Ovary (tissue), 9 donors: ENCODE results near the gene ZC3H7A. TPM values are rescaled to one million over a fixed set of nuclear protein-coding genes. Genes with fewer than 3 reads are reported as not detected.

ENCODE experiments used
- DNase-seq, 5 donors: peaks; one replicate each; pipeline ENCODE4 v3.0.0-alpha.2; 2019 to 2020
- H3K27ac ChIP-seq, 2 donors: fragments of 200-600 bp; one replicate each; pipeline versions ENCODE4 v1.5.1 to v1.8.0; 2019 to 2022
- H3K27me3 ChIP-seq: fragments of 200-600 bp; one replicate; pipeline ENCODE4 v1.8.0; 2022
- H3K36me3 ChIP-seq: fragments of 200-600 bp; sonication (generic); one replicate; pipeline ENCODE4 v1.5.1; 2019
- H3K4me1 ChIP-seq: one replicate; pipeline ENCODE4 v1.8.1; 2013; ENCODE audit warnings: mild to moderate bottlenecking, moderate library complexity; ENCODE audit not compliant: insufficient read depth
- H3K4me3 ChIP-seq: fragments of 200-600 bp; sonication (generic); one replicate; pipeline ENCODE4 v1.5.1; 2017
- H3K9me3 ChIP-seq, 2 donors: fragments of 200-600 bp in 1 of 2; sonication (generic) in 1 of 2; one replicate each; pipeline versions ENCODE4 v1.5.1 to v1.8.1; 2013 to 2019; ENCODE audit warnings: mild to moderate bottlenecking in 1 of 2, moderate library complexity in 1 of 2
- EP300 ChIP-seq: sonication (generic); formaldehyde crosslinking; IDR thresholded peaks from one replicate; pipeline ENCODE4 v1.6.1; 2017; ENCODE audit warnings: antibody characterized with exemption
- POLR2A ChIP-seq: fragments of 450-650 bp; IDR thresholded peaks from one replicate; pipeline ENCODE4 v1.6.1; 2017; ENCODE audit warnings: antibody characterized with exemption, mild to moderate bottlenecking, moderate library complexity
- WGBS, 3 donors: extraction: QIAGEN DNeasy Blood & Tissue Kit in 1 of 3; methylation state at CpG; one replicate each; pipeline versions ENCODE4 v1.1.5 to v1.1.7; 2013 to 2017; 5-methylcytosine and 5-hydroxymethylcytosine counted together
- intact Hi-C, 4 donors: fragments of 100-400 bp; cut with DNase I; formaldehyde crosslinking; loops; one replicate each; pipeline versions ENCODE4 v1.11.0 to v1.15.1; 2022 to 2023
- polyA plus RNA-seq, 2 donors: library from polyadenylated mRNA; stranded (reverse); fragments of 200-250 nt in 1 of 2; fragments of 350-450 nt in 1 of 2; fragmentation: Illumina TruSeq in 1 of 2; extraction: RNeasy Lipid Tissue Mini Kit (QIAGEN cat#74804) in 1 of 2; gene quantifications; one replicate each; pipeline ENCODE4 v1.2.3, GENCODE V29; 2013 to 2014
- total RNA-seq, 7 donors: library from RNA; depleted of rRNA in 2 of 7; stranded (reverse); fragments of >200 nt in 2 of 7; fragmentation: NEBNext Ultra II Directional in 3 of 7; extraction: Animal tissue kit (Norgen Biotek cat#: 25700) in 3 of 7; gene quantifications; one replicate each; pipeline versions ENCODE4 v1.1.0 to v1.2.4, GENCODE V29; 2016 to 2023
- TF ChIP-seq, protein P1 (sequence below), 3 donors: fragments of 450-650 bp in 2 of 3; fragments of 200-600 bp in 1 of 3; IDR thresholded peaks; one replicate each; pipeline versions ENCODE4 v1.5.1 to v1.8.0; 2016 to 2022; ENCODE audit warnings: antibody characterized with exemption in 3 of 3, mild to moderate bottlenecking in 1 of 3
- donor health status: DM: no; HTN: no; CAD: no; lungs with moderate emphysema.
- donor health status: DM: no; HTN: no; CAD: no.
- donor health status: Bipolar disorder and iron deficiency.
- donor health status: DM: yes; HTN: yes; CAD: no.
- donor health status: DM: no; HTN: no; CAD: no.
- donor health status: DM: yes; HTN: yes; CAD: no.

Gene ZC3H7A
- total and polyA plus RNA-seq, 9 donors = 34.9 to 60.9 (median 50.7) TPM

DNA sequence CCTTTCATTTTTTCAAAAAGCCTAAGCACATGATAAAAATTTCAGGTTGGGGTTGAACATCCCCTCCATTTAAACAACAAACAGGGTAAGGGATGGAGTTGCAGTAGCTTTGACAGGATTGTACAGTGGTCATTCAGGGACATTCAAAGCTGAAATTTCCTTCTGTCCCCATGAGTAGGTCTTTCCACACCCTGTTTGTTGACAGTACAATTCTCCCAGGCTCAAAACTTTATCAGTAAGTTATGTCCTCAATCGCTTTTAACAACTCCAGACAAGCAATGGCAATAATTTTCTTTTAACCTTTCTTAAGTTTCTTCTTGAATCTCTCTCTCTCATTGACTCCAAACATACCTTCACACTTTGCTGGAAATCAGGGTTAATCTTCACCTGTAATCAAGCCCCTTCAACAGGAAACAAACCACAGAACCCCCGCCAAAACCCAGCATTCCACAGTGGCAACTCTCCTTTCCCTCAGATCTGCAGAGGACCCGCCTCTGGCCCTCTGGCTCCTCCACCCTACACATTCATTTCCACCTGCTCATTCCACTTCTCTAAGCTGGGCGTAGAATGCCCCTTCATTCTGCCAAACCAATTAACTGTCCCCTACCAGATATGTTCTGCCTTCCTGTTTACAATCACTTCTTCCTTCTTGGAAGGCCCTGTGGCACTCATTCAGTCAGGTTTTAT lies 75.1 kb downstream of the ZC3H7A start:
- 85 to 93% (median 89%) methylated on average over 4 of the region's 4 CpGs for WGBS, 3 donors
- H3K9me3 ChIP-seq = no peaks in the 10 kb centered on the region
- H3K4me1 ChIP-seq = no peaks in the 10 kb centered on the region
- no peak overlapping the region for H3K27ac ChIP-seq
- DNase-seq = no peak
- no peak overlapping the region for H3K4me3 ChIP-seq
- H3K27me3 ChIP-seq = no peaks in the 10 kb centered on the region
- intact Hi-C loops = no loop called here
- H3K36me3 ChIP-seq = no peaks in the 10 kb centered on the region
- TF ChIP-seq POLR2A (no peak), EP300 (no peak)
- TF ChIP-seq, protein P1, sequence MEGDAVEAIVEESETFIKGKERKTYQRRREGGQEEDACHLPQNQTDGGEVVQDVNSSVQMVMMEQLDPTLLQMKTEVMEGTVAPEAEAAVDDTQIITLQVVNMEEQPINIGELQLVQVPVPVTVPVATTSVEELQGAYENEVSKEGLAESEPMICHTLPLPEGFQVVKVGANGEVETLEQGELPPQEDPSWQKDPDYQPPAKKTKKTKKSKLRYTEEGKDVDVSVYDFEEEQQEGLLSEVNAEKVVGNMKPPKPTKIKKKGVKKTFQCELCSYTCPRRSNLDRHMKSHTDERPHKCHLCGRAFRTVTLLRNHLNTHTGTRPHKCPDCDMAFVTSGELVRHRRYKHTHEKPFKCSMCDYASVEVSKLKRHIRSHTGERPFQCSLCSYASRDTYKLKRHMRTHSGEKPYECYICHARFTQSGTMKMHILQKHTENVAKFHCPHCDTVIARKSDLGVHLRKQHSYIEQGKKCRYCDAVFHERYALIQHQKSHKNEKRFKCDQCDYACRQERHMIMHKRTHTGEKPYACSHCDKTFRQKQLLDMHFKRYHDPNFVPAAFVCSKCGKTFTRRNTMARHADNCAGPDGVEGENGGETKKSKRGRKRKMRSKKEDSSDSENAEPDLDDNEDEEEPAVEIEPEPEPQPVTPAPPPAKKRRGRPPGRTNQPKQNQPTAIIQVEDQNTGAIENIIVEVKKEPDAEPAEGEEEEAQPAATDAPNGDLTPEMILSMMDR (IDR thresholded peaks at IDR 0.05) = no peak

DNA sequence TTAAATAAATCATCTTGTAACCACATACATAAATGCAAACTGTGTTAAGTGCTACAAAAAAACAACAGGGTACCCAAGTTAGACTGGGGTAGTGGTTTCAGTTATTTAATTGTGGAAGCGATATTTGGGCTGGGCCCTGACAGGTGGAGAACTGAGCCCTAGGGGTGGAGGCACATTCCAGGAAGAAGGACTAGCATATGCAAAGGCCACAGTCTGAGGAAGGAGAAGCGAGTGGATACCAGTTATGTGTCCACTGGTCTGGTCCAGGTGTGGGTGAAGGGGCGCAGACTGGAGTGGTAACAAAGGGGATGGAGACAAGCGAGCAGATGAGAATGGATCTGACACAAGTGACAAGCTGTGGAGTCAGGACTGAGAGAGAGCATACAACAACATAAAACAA lies 77.3 kb downstream of the ZC3H7A start:
- no peak for DNase-seq
- no peaks in the 10 kb centered on the region for H3K9me3 ChIP-seq
- intact Hi-C loops = loop anchor here in 3 of 4 donors (5.0 to 10.0 kb wide), 4 partner anchors 75 to 325 kb away; no protein-coding TSS in a partner anchor
- no peak overlapping the region for H3K27ac ChIP-seq
- no peaks in the 10 kb centered on the region for H3K36me3 ChIP-seq
- H3K27me3 ChIP-seq = no peaks in the 10 kb centered on the region
- H3K4me1 ChIP-seq = no peaks in the 10 kb centered on the region
- 95 to 99% (median 97%) methylated on average over 4 of the region's 4 CpGs for WGBS, 3 donors
- TF ChIP-seq EP300 = no peak
- TF ChIP-seq, protein P1 (IDR thresholded peaks at IDR 0.05) = no peak
- TF ChIP-seq POLR2A = no peak
- H3K4me3 ChIP-seq = no peak overlapping the region

DNA sequence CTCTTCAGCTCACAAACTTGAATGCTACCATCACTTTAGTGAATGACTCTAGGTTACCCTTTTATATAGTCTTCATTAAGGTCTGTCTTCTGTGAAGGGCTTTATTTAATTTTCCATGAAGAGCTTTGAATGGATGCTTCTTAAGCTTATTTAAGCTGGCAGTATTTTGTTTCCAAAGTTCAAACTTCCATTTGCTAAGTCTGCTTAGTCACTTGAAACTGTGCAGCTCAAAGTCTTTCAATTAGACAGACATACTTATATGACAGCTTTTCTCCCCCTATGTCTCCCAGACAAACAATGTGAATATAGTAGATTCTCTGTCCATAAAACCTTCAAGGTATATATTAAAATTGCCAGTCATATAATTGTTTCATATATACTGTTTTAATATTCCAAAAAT lies 77.9 kb downstream of the ZC3H7A start:
- TF ChIP-seq, protein P1 (IDR thresholded peaks at IDR 0.05) = no peak
- no peak for TF ChIP-seq EP300
- Histone ChIP-seq H3K4me3 (no peak overlapping the region), H3K4me1 (no peaks in the 10 kb centered on the region), H3K36me3 (no peaks in the 10 kb centered on the region), H3K27me3 (no peaks in the 10 kb centered on the region), H3K9me3 (no peaks in the 10 kb centered on the region), H3K27ac (no peak overlapping the region)
- intact Hi-C loops = loop anchor here in 3 of 4 donors (5.0 to 10.0 kb wide), 4 partner anchors 74 to 324 kb away; no protein-coding TSS in a partner anchor
- no peak for DNase-seq

DNA sequence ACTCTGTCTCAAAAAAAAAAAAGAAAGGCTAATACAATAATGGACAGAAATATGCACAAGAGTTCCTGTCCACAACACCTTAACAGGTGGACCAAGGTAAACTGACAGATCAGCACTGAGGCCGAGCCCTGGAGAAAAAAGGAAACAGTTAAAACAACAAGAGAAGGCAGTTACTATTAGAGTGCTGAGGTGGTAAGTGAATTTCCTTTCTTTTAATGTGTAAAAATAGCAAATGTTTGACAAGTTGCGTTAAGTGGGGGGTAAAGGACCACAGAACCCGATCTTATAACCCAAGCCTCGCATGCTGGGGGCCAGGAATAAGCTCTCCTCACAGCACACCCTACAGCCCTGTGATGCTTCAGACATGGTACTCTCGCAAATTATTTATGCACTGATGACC lies 79.2 kb downstream of the ZC3H7A start:
- Histone ChIP-seq H3K4me3 (no peak overlapping the region), H3K4me1 (no peaks in the 10 kb centered on the region), H3K27ac (no peak overlapping the region), H3K9me3 (no peaks in the 10 kb centered on the region), H3K36me3 (no peaks in the 10 kb centered on the region), H3K27me3 (no peaks in the 10 kb centered on the region)
- intact Hi-C loops = loop anchor here in 3 of 4 donors (5.0 to 10.0 kb wide), 4 partner anchors 73 to 323 kb away; no protein-coding TSS in a partner anchor
- 71 to 87% (median 80%) methylated on average over 5 of the region's 5 CpGs for WGBS, 3 donors
- DNase-seq = no peak
- TF ChIP-seq, protein P1 (IDR thresholded peaks at IDR 0.05) = no peak
- TF ChIP-seq EP300 (no peak), POLR2A (no peak)
